RPMI7951 (cell line): ENCODE results near the gene CPZ. TPM values are rescaled to one million over a fixed set of nuclear protein-coding genes. Genes with fewer than 3 reads are reported as not detected.
"Not testable (repeated sequence)": the region's sequence is repeated elsewhere in the genome, so short reads cannot be mapped to it uniquely, and the experiment has no call there.

Experiments
- DNase-seq: peaks from one replicate; pipeline ENCODE4 v3.0.0-alpha.2; 2012; ENCODE audit warnings: low read depth
- total RNA-seq: library from RNA; depleted of rRNA; stranded (reverse); fragments of >200 nt; shearing (Covaris generic); gene quantifications from 2 replicates; pipeline ENCODE4 v1.2.3, GENCODE V29; 2014

The CPZ gene
- total RNA-seq, 1 experiment from 2014 or later: 4.0 TPM

GRCh38 chr4:8609824-8610350, 17.3 kb downstream of the CPZ start:
- DNase-seq: no peak

DNA sequence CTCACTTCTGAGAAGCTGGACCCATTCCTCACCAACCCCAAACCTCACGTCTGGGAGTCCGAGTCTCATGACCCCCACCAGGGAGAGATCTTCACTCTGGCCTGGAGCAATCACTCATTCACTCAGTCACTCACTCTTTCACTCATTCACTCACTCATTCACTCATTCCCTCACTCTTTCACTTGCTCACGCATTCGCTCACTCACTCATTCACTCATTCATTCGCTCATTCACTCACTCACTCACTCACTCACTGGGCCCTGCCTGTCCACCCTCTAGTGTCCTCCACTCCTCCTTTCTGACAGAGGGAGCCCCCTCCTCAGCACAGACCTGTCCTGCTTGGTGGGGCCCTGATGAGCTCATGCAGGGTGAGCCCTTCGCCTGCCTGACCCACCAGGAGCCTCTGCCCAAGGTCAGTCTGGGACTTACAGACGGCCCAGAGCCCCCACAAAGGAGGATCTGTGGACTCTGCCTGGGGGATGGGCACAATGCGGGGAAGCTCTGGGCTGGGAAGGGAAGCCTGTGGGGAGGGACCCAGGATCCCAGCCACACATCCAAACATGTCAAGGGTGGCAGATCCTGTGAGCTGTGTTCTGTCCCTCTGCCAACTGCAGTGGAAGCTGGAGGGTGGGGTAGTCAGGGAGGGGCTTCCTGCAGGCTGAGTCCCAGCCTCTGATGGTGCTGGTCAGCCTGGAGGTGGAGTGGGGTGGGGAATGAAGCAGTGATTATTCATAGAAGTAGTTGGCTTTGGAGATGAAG, 18.5 kb downstream of the CPZ start:
- no peak for DNase-seq

DNA sequence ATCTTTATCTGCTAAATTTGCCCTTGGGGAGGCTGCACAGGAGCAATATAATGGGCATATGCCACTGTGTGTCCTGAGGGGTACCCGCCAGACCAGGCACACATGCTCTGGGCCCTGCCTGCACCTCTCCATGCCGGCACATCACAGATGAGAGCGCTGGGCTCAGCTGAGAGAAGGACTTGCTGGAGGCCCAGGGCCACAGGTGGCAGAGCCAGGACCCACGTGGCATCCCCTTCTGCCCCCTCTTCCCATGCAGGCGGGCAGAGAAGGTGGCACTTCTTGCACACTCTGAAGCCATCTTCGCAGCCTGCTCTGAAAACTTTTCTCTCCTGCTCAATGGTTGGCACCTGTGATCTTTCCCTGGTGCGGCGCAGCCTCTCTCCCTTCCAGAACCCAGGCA, 20.1 kb downstream of the CPZ start:
- DNase-seq: no peak

DNA sequence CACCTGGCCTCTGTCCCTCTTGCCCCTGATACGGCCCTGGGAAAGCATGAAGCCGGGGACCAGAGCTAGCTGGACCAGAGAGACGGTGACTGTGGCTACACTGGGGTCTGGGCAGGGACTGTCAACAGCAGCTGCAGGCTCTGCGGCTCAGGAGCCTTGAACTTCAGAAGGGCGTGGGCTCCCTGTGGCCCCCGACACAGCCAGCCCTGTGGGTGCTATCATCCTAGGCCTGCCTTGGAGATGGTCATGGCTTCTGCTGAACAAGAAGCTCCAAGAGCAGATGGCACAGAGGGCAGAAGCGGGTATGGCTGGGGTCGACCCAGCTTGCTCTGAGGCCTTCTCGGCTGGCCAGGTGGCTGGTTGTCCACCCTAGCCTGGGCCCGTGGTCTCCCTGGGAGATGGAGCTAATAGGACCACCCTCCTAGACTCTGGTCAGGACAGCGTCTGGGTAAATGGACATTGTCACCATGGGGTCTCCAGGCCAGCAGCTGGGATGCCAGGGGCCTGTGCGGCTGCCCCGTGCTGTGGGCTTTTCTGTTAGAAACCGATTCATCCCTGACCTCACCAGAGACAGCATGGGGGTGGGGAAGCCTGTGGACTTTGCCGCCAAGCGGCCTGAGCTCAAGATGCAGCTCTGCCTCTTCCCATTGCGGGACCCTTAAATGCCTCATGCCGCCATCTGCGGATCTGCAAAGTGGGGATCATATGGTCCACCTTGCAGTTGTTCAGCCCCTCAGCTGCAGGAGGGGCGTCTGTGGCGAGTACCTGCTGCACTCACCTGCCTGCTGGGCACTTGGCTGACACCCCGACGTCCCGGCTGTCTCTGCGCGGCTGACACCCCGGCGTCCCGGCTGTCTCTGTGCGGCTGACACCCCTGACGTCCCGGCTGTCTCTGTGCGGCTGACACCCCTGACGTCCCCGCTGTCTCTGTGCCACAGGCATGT, 21.1 kb downstream of the CPZ start:
- no peak for DNase-seq

- no peak for DNase-seq
Measured at GRCh38 chr4:8614365-8615193, 22.0 kb downstream of the CPZ start.

DNA sequence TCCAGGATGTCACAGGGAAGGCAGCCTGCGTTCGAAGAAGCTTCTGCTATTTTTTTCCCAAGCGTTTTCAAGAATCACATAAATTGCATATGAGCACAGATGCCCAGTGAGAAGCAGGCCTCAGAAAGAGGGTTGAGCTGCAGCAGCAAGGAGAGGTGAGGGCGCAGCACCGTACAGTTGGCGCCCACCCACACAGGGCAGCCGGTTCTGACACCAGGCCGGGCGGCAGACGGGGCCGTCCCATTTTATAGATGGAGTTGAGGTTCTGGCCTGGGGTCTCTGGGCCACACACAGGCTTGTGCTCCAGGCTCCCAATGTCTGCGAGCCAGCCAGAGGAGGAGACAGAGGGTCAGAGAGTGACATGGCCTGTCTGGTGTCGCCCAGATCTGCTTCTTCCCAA, 22.8 kb downstream of the CPZ start:
- DNase-seq: no peak

DNA sequence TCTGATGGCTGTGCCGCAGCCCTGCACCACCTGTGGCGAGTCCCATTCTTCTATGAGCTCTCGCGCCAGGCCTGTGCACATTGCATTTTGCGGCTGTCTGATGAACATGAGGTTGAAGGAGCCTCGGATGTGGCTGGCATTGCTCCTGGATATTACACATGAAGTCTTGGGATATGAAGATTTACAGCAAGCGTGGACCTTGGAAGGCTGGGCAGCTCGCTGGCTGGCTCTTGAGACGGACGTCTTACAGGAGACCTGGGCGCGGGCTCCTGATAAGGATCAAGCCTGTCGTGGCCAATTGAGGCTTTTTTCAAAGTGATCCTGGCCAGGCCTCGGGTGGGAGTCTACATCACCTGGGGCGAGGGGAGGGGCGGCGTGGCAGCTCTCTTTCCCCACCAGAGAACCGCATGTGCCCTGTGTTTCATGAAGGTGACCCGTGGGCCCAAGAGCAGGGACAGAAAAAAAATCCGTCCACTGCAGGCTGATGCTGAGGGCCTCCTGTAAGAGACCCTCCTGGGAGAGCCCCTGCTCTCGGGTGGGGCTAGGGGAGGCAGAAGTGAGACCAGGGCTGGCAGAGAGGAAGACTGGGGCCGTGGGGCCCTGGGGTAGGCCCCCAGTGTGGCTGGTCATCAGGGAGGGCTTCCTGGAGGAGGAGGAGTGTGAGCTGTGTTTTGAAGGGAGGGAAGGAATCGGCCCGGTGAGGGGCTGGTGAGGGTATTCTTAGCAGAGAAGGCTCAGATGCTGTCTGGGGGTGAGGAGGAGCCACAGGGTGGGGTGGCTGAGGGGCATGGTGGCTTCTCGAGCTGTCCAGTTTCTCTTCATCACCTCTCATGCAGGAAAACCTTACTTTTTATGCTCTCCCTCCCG, 23.6 kb downstream of the CPZ start:
- DNase-seq: no peak

DNA sequence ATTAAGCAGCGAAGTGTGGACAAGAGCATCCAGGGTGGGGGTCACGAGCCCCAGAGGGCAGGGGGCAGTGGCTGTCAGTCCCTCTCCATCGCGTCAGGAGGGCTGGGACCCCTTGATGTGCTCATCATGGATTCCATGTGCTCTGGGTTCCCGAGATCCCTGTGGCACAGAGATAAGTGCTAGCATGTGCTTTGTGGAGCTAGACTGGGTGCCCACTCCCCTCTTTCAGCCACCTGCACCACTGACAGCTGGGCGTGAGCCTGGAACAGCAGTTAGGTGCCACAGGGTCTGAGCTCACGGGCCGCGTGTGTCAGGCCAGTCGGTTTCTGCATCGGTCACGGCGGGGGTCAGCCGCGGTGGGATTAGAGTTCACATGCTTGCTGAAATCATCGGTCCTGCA, 24.3 kb downstream of the CPZ start:
- DNase-seq: no peak

- no peak for DNase-seq
Measured at GRCh38 chr4:8617486-8618040, 25.0 kb downstream of the CPZ start.

DNA sequence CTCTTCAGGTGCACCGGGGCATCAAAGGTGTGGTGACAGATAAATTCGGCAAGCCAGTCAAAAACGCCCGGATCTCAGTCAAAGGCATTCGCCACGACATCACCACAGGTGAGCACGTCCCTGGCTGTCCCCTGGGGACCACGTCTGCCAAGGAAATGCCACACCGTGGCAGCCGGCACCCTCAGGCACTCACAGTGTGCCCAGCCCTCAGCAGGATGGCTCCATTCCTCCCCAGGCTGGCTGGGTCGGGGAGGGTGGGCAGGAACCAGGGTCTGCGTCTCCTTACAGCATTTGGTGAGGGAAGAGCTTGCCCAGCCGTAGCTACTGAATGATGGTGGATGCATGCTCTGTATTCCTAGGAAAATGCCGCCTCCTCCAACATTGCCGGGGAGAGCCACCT, 25.9 kb downstream of the CPZ start:
- DNase-seq: no peak

GRCh38 chr4:8618961-8619720, 26.6 kb downstream of the CPZ start:
- no peak for DNase-seq

GRCh38 chr4:8621135-8621534, 28.6 kb downstream of the CPZ start:
- not testable (repeated sequence) for DNase-seq

- not testable (repeated sequence) for DNase-seq
Measured at GRCh38 chr4:8624601-8625272, 32.2 kb downstream of the CPZ start.

GRCh38 chr4:8630240-8630905, 37.8 kb downstream of the CPZ start:
- not testable (repeated sequence) for DNase-seq

DNA sequence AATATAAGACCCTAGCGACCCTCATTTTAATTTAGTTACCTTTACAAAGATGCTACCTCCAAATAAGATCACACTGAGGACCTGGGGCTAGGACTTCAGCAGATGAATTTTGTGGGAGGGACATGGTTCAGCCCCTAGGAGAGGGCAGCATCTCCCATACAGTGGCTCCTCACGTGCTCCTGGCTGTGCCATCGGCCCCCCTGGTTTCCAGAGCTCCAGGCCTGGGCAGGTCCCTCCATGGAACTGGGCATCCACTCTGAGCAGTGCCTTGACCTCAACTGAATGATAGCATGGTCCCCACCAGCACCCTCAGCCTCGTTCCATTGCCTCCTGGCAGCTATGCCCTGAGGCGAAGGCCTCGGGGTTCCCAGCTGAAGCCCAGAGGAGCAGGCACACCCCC, 39.3 kb downstream of the CPZ start:
- DNase-seq: not testable (repeated sequence)

- DNase-seq: not testable (repeated sequence)
Measured at GRCh38 chr4:8634773-8635172, 42.2 kb downstream of the CPZ start.

DNA sequence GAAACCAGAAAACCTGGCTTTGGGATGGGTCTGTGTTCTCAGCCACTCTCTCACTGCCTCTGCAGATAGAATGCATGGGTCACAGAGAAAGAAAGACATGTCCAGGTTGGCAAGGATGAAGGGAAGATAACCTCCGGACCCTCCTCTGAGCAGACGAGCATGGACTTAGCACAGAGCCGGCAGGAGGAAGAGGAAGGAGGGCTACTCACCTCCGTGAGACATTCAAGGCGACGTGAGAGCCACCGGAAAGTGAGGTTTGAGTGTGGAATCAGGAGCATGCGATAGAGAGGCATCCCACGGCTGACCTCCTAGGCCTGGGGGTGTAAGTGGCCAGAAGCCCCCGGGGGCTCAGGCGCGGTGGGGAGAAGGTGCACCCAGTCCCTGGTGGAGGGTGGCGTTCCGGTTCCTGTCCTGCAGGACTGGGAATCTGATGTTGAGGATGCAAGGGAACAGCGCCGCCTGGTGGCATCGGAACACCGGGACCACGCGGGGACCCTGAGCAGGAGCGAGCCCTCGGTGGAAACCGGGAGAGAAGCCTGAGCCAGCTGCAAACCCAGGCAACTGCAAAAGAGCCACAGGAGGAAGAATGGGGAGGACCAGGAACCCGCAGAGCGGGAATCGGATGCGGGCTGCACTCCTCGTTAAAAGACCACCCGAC, 43.5 kb downstream of the CPZ start:
- DNase-seq: not testable (repeated sequence)

DNA sequence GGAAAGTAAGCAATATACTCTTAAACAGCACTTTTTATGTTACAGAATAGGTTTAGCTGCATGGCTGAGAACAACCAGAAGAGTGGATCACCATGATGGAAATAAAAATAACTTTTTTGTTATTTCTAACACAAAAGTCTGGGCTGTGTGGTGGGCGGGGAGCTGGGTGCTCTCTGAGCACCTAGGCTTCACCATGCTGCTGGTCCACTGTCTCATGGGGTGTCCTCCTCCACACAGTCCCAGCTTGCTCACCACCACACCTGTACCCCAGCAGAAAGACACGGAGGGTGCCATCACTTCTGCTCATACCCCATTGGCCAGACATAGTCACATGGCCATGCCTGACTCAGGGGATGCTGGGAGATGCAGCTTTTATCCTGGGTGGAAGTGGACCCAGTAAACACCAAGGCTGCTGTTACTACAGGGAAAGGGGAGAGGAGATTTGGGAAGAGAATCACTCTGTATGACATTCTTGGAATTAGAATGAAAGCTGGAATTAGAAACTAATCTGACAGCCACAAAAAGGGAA, 45.0 kb downstream of the CPZ start:
- DNase-seq: no peak
